B cell (primary cell): ENCODE data around the gene PCSK7.

Experiments
- CTCF ChIP-seq: fragments of 200-600 bp; IDR thresholded peaks from one replicate; pipeline ENCODE4 v1.8.0; 2022; ENCODE audit warnings: antibody characterized with exemption, mild to moderate bottlenecking
- EZH2 ChIP-seq: IDR thresholded peaks from 2 replicates; pipeline ENCODE4 v1.6.1; 2012; ENCODE audit warnings: borderline replicate concordance, low read depth, mild to moderate bottlenecking, moderate library complexity, low read length; ENCODE audit not compliant: insufficient read depth, poor library complexity, severe bottlenecking

- no peak for TF ChIP-seq CTCF
- no peak for TF ChIP-seq EZH2
Observed at GRCh38 chr11:117170210-117170609, 61.7 kb downstream of the PCSK7 start.
